H1 (cell line): ENCODE measurements around the gene CEP104. TPM values are rescaled to one million over a fixed set of nuclear protein-coding genes. Genes with fewer than 3 reads are reported as not detected.

Experiments
- CTCF ChIA-PET: fragments of 300-600 bp; sonication (Branson Sonifier 250); formaldehyde crosslinking; loops from one replicate; lab custom pipeline; 2021; ENCODE audit not compliant: partially characterized antibody; lab: Charles Lee
- POLR2A ChIA-PET: fragments of 300-600 bp; sonication (Branson Sonifier 250); formaldehyde crosslinking; loops from one replicate; lab custom pipeline; 2021; ENCODE audit warnings: inconsistent platforms; ENCODE audit not compliant: partially characterized antibody; lab: Charles Lee
- DNase-seq, 2 experiments: peaks; one replicate each; pipeline versions ENCODE4 v3.0.0 to v3.0.0-alpha.2; 2010 to 2022; ENCODE audit warnings: low spot score in 2 of 2, low read depth in 1 of 2, mixed read lengths in 1 of 2
- FAIRE-seq: peaks from 2 replicates; lab custom pipeline; 2011; peaks lifted over from hg19 to GRCh38; lab: Jason Lieb, UNC
- H2AFZ ChIP-seq: 2 replicates; pipeline ENCODE4 v1.8.1; 2012; ENCODE audit warnings: low read length, inconsistent platforms
- H2AK5ac ChIP-seq: 2 replicates; pipeline ENCODE4 v1.6.1; 2013; ENCODE audit warnings: low read depth, low read length
- H2BK120ac ChIP-seq: replicated peaks from 2 replicates; pipeline ENCODE3; 2013; ENCODE audit warnings: low read depth, low read length, inconsistent platforms
- H2BK12ac ChIP-seq: 2 replicates; pipeline ENCODE4 v1.6.1; 2013; ENCODE audit warnings: low read depth, low read length
- H2BK15ac ChIP-seq: 2 replicates; pipeline ENCODE4 v1.6.1; 2013; ENCODE audit warnings: low read length
- H2BK20ac ChIP-seq: 2 replicates; pipeline ENCODE4 v1.6.1; 2013; ENCODE audit warnings: low read length
- H2BK5ac ChIP-seq: 2 replicates; pipeline ENCODE4 v1.6.1; 2013; ENCODE audit warnings: low read depth, low read length
- H3K14ac ChIP-seq: 2 replicates; pipeline ENCODE4 v1.6.1; 2013; ENCODE audit warnings: inconsistent platforms; ENCODE audit not compliant: insufficient read length
- H3K18ac ChIP-seq: 2 replicates; pipeline ENCODE4 v1.6.1; 2013; ENCODE audit warnings: low read length; ENCODE audit errors: extremely low read depth
- H3K23ac ChIP-seq: 2 replicates; pipeline ENCODE4 v1.6.1; 2013; ENCODE audit warnings: inconsistent platforms; ENCODE audit not compliant: insufficient read length
- H3K23me2 ChIP-seq: 2 replicates; pipeline ENCODE4 v1.6.1; 2013; ENCODE audit warnings: low read depth, low read length
- H3K27ac ChIP-seq: 2 replicates; pipeline ENCODE4 v1.6.1; 2011; ENCODE audit warnings: low read depth, low read length, inconsistent platforms
- H3K27me3 ChIP-seq, 4 experiments: replicated peaks in 1 of 4; 1 replicate in 1 of 4; 2 replicates in 3 of 4; pipeline versions ENCODE4 v1.6.1 to v1.8.1; 2011 to 2013; ENCODE audit warnings: low read length in 3 of 4, mild to moderate bottlenecking in 3 of 4, inconsistent platforms in 2 of 4, mixed read lengths in 2 of 4, moderate library complexity in 1 of 4; ENCODE audit not compliant: control insufficient read depth in 3 of 4, insufficient read depth in 3 of 4; ENCODE audit errors: extremely low read depth in 1 of 4
- H3K36me3 ChIP-seq, 4 experiments: 2 replicates each; pipeline versions ENCODE4 v1.6.1 to v1.8.1; 2011 to 2013; ENCODE audit warnings: mild to moderate bottlenecking in 4 of 4, low read length in 3 of 4, moderate library complexity in 2 of 4, control low read depth in 1 of 4, inconsistent platforms in 1 of 4; ENCODE audit not compliant: insufficient read depth in 4 of 4, control insufficient read depth in 2 of 4
- H3K4ac ChIP-seq: replicated peaks from 2 replicates; pipeline ENCODE3; 2013; ENCODE audit warnings: low read length, low read depth, mixed read lengths, inconsistent platforms; ENCODE audit not compliant: insufficient read length
- H3K4me1 ChIP-seq, 4 experiments: replicated peaks in 1 of 4; 1 replicate in 1 of 4; 2 replicates in 3 of 4; pipeline versions ENCODE4 v1.6.1 to v1.8.1; 2011 to 2013; ENCODE audit warnings: low read length in 3 of 4, inconsistent platforms in 2 of 4, mixed read lengths in 1 of 4; ENCODE audit not compliant: insufficient read depth in 4 of 4, control insufficient read depth in 3 of 4
- H3K4me2 ChIP-seq, 2 experiments: 2 replicates each; pipeline versions ENCODE4 v1.6.1 to v1.8.1; 2011 to 2013; ENCODE audit warnings: low read depth in 2 of 2, low read length in 2 of 2, control low read depth in 1 of 2, inconsistent platforms in 1 of 2, mild to moderate bottlenecking in 1 of 2; ENCODE audit not compliant: insufficient read depth in 1 of 2
- H3K4me3 ChIP-seq, 4 experiments: fragments of 200-600, 300-600 bp in 1 of 4; sonication (generic), shearing (Covaris generic), sonication (Bioruptor Twin) in 1 of 4; 2 replicates each; pipeline versions ENCODE4 v1.5.1 to v1.8.1; 2011 to 2016; ENCODE audit warnings: low read length in 4 of 4, low read depth in 3 of 4, control low read depth in 2 of 4, inconsistent platforms in 2 of 4, mild to moderate bottlenecking in 2 of 4, mixed read lengths in 1 of 4, moderate library complexity in 1 of 4; ENCODE audit not compliant: insufficient read depth in 2 of 4; ENCODE audit errors: extremely low read depth in 1 of 4
- H3K56ac ChIP-seq: replicated peaks from 2 replicates; pipeline ENCODE3; 2013; ENCODE audit warnings: low read depth, mild to moderate bottlenecking, mixed read lengths, low read length, inconsistent platforms; ENCODE audit not compliant: insufficient read length
- H3K79me1 ChIP-seq: 2 replicates; pipeline ENCODE4 v1.6.1; 2013; ENCODE audit warnings: low read depth, low read length, control low read depth
- H3K79me2 ChIP-seq, 2 experiments: 2 replicates each; pipeline versions ENCODE4 v1.6.1 to v1.8.1; 2012 to 2013; ENCODE audit warnings: low read length in 2 of 2, mild to moderate bottlenecking in 2 of 2, inconsistent platforms in 1 of 2; ENCODE audit not compliant: insufficient read depth in 2 of 2, control insufficient read depth in 1 of 2
- H3K9ac ChIP-seq, 4 experiments: replicated peaks in 1 of 4; 1 replicate in 1 of 4; 2 replicates in 3 of 4; pipeline versions ENCODE4 v1.6.1 to v1.8.1; 2011 to 2013; ENCODE audit warnings: low read depth in 3 of 4, low read length in 3 of 4, control low read depth in 2 of 4, mild to moderate bottlenecking in 2 of 4, moderate library complexity in 2 of 4, inconsistent platforms in 1 of 4; ENCODE audit errors: extremely low read depth in 1 of 4
- H3K9me3 ChIP-seq, 2 experiments: 2 replicates each; pipeline versions ENCODE4 v1.6.1 to v1.8.1; 2012 to 2013; ENCODE audit warnings: mild to moderate bottlenecking in 2 of 2, moderate library complexity in 2 of 2, control low read depth in 1 of 2, inconsistent platforms in 1 of 2, low read depth in 1 of 2, low read length in 1 of 2, mixed read lengths in 1 of 2; ENCODE audit not compliant: insufficient read depth in 2 of 2
- H4K20me1 ChIP-seq, 2 experiments: replicated peaks in 1 of 2; 2 replicates each; pipeline versions ENCODE3 to v1.8.1; 2011 to 2013; ENCODE audit warnings: inconsistent platforms in 2 of 2, low read length in 2 of 2, mild to moderate bottlenecking in 1 of 2; ENCODE audit not compliant: insufficient read depth in 2 of 2, control insufficient read depth in 1 of 2
- H4K5ac ChIP-seq: 2 replicates; pipeline ENCODE4 v1.6.1; 2013; ENCODE audit warnings: low read length, low read depth, mixed read lengths, inconsistent platforms; ENCODE audit not compliant: insufficient read length
- H4K8ac ChIP-seq: 2 replicates; pipeline ENCODE4 v1.8.0; 2013; ENCODE audit warnings: mild to moderate bottlenecking, moderate library complexity, low read length, inconsistent platforms; ENCODE audit not compliant: insufficient read depth; ENCODE audit errors: extremely low read depth
- H4K91ac ChIP-seq: replicated peaks from 2 replicates; pipeline ENCODE3; 2013; ENCODE audit warnings: low read length, mixed read lengths, inconsistent platforms; ENCODE audit not compliant: insufficient read length
- ATF2 ChIP-seq: IDR thresholded peaks from 2 replicates; pipeline ENCODE4 v1.6.1; 2012; ENCODE audit warnings: low read length, inconsistent platforms
- CEBPB ChIP-seq: IDR thresholded peaks from 2 replicates; pipeline ENCODE4 v1.6.1; 2012; ENCODE audit warnings: low read depth, low read length
- CHD1 ChIP-seq: IDR thresholded peaks from 2 replicates; pipeline ENCODE4 v1.6.1; 2012; ENCODE audit warnings: low read depth, low read length, improper control_type of control experiment
- JUND ChIP-seq: IDR thresholded peaks from 2 replicates; pipeline ENCODE4 v1.6.1; 2011; ENCODE audit warnings: mild to moderate bottlenecking, improper control_type of control experiment, low read length
- MAFK ChIP-seq: IDR thresholded peaks from 2 replicates; pipeline ENCODE4 v1.6.1; 2012; ENCODE audit warnings: low read depth, mild to moderate bottlenecking, improper control_type of control experiment, low read length
- NRF1 ChIP-seq: IDR thresholded peaks from 2 replicates; pipeline ENCODE4 v1.6.1; 2011; ENCODE audit warnings: mild to moderate bottlenecking, low read depth, low read length, improper control_type of control experiment
- POLR2AphosphoS5 ChIP-seq: IDR thresholded peaks from 2 replicates; pipeline ENCODE4 v1.6.1; 2011; ENCODE audit warnings: low read depth, low read length
- SIRT6 ChIP-seq: IDR thresholded peaks from one replicate; pipeline ENCODE4 v1.7.1; 2012; ENCODE audit warnings: low read length, inconsistent platforms
- SP2 ChIP-seq: IDR thresholded peaks from 2 replicates; pipeline ENCODE4 v1.6.1; 2012; ENCODE audit warnings: mild to moderate bottlenecking, low read length, inconsistent platforms
- WGBS, 2 experiments: shearing (Covaris generic) in 1 of 2; methylation state at CpG; one replicate each; pipeline versions ENCODE4 v1.1.6 to v1.1.7; 2013 to 2015; ENCODE audit warnings: low lambda C conversion rate in 2 of 2, mixed read lengths in 2 of 2, inconsistent platforms in 1 of 2, low coverage in 1 of 2, missing lambda C conversion rate in 1 of 2; ENCODE audit not compliant: insufficient replicate concordance in 2 of 2, insufficient coverage in 1 of 2, insufficient read length in 1 of 2; ENCODE audit errors: extremely low coverage in 1 of 2, missing lambda C conversion rate in 1 of 2; 5-methylcytosine and 5-hydroxymethylcytosine counted together
- polyA plus RNA-seq, 7 experiments: library from polyadenylated mRNA; depleted of rRNA in 3 of 7; stranded (reverse) in 5 of 7; unstranded in 2 of 7; fragments of >200 nt in 5 of 7; fragments of 200-250 nt in 2 of 7; gene quantifications; 1 replicate in 5 of 7; 2 replicates in 1 of 7; 4 replicates in 1 of 7; pipeline versions ENCODE4 v1.2.1 to v1.2.3, GENCODE V29; 2011 to 2013; ENCODE audit warnings: missing spikeins in 2 of 7, mixed read lengths in 2 of 7
- total RNA-seq: library from RNA; stranded (reverse); fragmentation: NEBNext Ultra II Directional; extraction: Animal tissue kit (Norgen Biotek cat#: 25700); gene quantifications from 2 replicates; pipeline ENCODE4 v1.2.1, GENCODE V29; 2021
- TF ChIP-seq, protein P1 (sequence below), 3 experiments: IDR thresholded peaks; 1 replicate in 2 of 3; 2 replicates in 1 of 3; pipeline versions ENCODE4 v1.5.1 to v1.6.1; 2011; ENCODE audit warnings: low read length in 3 of 3, mild to moderate bottlenecking in 3 of 3, inconsistent platforms in 2 of 3, low read depth in 1 of 3, moderate library complexity in 1 of 3; ENCODE audit not compliant: insufficient read depth in 1 of 3; ENCODE audit errors: control extremely low read depth in 1 of 3

The CEP104 gene
- total and polyA plus RNA-seq, 2 of the 8 experiments (the other 6 are each of a cell fraction or from before 2014, with no cell fraction given), result 8.0 to 43.9 TPM

DNA sequence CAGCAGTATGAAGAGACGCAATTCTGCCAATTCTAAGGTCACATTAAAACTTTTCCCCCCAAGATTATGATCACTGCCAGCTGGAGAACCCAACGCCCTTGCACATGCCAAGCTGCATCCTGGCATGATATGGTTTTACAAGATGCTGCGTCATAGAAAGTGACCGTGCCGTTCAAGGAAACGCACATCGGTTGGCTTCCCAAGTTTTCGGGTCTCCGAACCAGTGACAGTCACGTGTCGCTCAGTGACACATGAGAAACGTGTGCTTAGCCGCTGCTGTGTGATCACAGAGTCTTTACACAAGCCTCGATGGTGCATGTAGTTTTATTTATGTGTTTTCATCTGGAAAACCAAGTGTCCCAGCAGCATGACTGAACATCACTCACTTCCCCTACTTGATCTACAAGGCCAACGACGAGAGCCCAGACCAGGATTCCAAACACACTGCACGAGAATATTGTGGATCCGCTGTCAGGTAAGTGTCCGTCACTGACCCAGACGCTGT is 77.0 kb downstream of the CEP104 start:
- no peak for DNase-seq
- no peak overlapping the region for H2BK15ac ChIP-seq
- H2BK120ac ChIP-seq, result no peak overlapping the region
- H3K79me2 ChIP-seq, result no peaks in the 10 kb centered on the region
- no peak overlapping the region for H3K4me3 ChIP-seq
- no peak overlapping the region for H2BK5ac ChIP-seq
- no peak overlapping the region for H3K23ac ChIP-seq
- H3K9me3 ChIP-seq, result no peaks in the 10 kb centered on the region
- peaks cover 10 to 23% of the 10 kb centered on the region in 2 experiments for H4K20me1 ChIP-seq
- no peak overlapping the region for H3K4me2 ChIP-seq
- H3K9ac ChIP-seq, result no peak overlapping the region
- no peak overlapping the region for H3K56ac ChIP-seq
- H3K36me3 ChIP-seq, result peaks cover 28 to 50% (median 48%) of the 10 kb centered on the region in 4 experiments
- peaks cover 2% of the 10 kb centered on the region; the same call in 1 of the 2 replicates for H3K79me1 ChIP-seq
- H3K27ac ChIP-seq, result no peak overlapping the region
- H4K8ac ChIP-seq, result no peak overlapping the region
- no peak overlapping the region for H2BK12ac ChIP-seq
- H3K27me3 ChIP-seq, result no peaks in the 10 kb centered on the region; a peak in 1 of 7 replicates
- TF ChIP-seq SP2, result no peak
- TF ChIP-seq CHD1, result no peak
- no peak for TF ChIP-seq NRF1
- TF ChIP-seq CEBPB, result no peak
- no peak for TF ChIP-seq MAFK
- TF ChIP-seq ATF2, result no peak
- no peak for TF ChIP-seq SIRT6
- TF ChIP-seq, protein P1, sequence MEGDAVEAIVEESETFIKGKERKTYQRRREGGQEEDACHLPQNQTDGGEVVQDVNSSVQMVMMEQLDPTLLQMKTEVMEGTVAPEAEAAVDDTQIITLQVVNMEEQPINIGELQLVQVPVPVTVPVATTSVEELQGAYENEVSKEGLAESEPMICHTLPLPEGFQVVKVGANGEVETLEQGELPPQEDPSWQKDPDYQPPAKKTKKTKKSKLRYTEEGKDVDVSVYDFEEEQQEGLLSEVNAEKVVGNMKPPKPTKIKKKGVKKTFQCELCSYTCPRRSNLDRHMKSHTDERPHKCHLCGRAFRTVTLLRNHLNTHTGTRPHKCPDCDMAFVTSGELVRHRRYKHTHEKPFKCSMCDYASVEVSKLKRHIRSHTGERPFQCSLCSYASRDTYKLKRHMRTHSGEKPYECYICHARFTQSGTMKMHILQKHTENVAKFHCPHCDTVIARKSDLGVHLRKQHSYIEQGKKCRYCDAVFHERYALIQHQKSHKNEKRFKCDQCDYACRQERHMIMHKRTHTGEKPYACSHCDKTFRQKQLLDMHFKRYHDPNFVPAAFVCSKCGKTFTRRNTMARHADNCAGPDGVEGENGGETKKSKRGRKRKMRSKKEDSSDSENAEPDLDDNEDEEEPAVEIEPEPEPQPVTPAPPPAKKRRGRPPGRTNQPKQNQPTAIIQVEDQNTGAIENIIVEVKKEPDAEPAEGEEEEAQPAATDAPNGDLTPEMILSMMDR (IDR thresholded peaks at IDR 0.05; ENCODE audit: control extremely low read depth in 1 of 3, insufficient read depth in 1 of 3, low read depth in 1 of 3, low read length in 3 of 3), result no peak
- TF ChIP-seq JUND, result no peak
- TF ChIP-seq POLR2AphosphoS5, result no peak
- ChIA-PET POLR2A (interaction anchor here (1.0 to 5.8 kb wide), 3 partner anchors 10 to 22 kb away, joined by 3 to 84 read pairs (median 13); partner anchors contain the start of gene LRRC47), CTCF (interaction anchor here (0.6 to 1.6 kb wide), 2 partner anchors 56 to 1728 kb away, joined by 3 read pairs; no protein-coding TSS in a partner anchor)
- no peak overlapping the region for H4K91ac ChIP-seq
- no peak overlapping the region for H2BK20ac ChIP-seq
- H3K4me1 ChIP-seq, result peaks cover 0 to 15% (median 7%) of the 10 kb centered on the region in 4 experiments; a peak in 6 of 7 replicates
- no peaks in the 10 kb centered on the region for H3K23me2 ChIP-seq
- H3K18ac ChIP-seq, result no peak overlapping the region
- no peak for FAIRE-seq
- no peak overlapping the region for H3K14ac ChIP-seq
- H4K5ac ChIP-seq, result no peak overlapping the region
- H2AFZ ChIP-seq, result no peak overlapping the region
- WGBS, 2 experiments, result 94% methylated on average over 20 of the region's 20 CpGs; no CpG with 5 or more reads in 1 of the 2 experiments
- no peak overlapping the region for H3K4ac ChIP-seq
- H2AK5ac ChIP-seq, result no peak overlapping the region
